RPMI7951 (cell line): ENCODE measurements around the gene RBM18. TPM values are rescaled to one million over a fixed set of nuclear protein-coding genes. Genes with fewer than 3 reads are reported as not detected.

ENCODE experiments used
- DNase-seq: peaks from one replicate; pipeline ENCODE4 v3.0.0-alpha.2; 2012; ENCODE audit warnings: low read depth
- total RNA-seq: library from RNA; depleted of rRNA; stranded (reverse); fragments of >200 nt; shearing (Covaris generic); gene quantifications from 2 replicates; pipeline ENCODE4 v1.2.3, GENCODE V29; 2014

Gene RBM18
- total RNA-seq, 1 experiment from 2014 or later: 12.5 TPM

DNA sequence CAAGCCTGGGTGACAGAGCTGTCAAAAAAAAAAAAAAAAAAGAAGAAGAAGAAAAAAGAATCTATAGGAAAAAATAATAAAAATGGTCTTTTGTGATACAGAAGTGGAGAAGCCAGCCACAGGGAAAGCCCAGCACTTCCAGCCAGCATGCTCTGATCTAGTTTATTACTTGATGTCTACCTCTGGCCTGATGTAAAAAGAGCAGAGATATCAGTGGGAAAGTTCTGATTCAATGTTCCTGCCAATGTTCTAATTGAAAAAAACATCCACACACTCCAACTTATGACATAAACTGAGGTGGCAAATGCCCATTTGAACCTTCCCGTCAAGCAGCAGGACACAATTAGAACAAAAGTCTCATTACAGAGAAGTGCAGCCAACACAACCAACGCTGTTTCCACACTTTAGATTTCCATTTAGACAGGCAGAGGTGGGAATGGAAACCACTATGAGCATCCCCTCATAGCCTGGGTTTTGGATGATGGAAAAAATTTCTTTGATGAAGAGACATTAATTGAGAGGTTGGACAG, 5.7 kb downstream of the RBM18 start:
- DNase-seq: no peak

GRCh38 chr9:122256206-122256605, 8.4 kb downstream of the RBM18 start:
- DNase-seq: no peak

- DNase-seq: no peak
Observed at GRCh38 chr9:122254761-122255160, 9.9 kb downstream of the RBM18 start.

GRCh38 chr9:122252796-122253195, 11.8 kb downstream of the RBM18 start:
- no peak for DNase-seq

GRCh38 chr9:122251351-122251750, 13.3 kb downstream of the RBM18 start:
- no peak for DNase-seq

GRCh38 chr9:122248448-122248865, 16.2 kb downstream of the RBM18 start:
- DNase-seq: no peak

DNA sequence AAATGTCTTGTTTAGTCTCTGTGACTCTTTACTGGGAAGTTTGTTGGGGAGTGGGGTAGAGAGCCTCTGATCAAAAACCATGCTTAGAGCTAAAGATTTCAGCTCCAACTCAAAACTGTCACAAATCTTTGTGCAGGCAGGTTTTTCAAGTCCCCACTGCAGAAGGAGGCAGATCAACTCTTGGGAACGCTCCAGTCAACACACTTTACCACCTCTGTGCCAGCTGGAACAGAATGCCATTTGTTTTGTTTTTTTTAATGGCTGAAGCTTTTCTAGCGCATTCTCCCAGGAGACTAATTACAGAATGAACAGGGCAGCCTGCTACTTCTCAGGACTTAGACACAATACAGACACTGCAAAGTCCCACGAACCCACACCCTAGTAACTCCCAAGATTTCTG, 18.0 kb downstream of the RBM18 start:
- no peak for DNase-seq

GRCh38 chr9:122244349-122244748, 20.3 kb downstream of the RBM18 start:
- no peak for DNase-seq

- no peak for DNase-seq
Observed at GRCh38 chr9:122239722-122240121, 24.9 kb downstream of the RBM18 start.

DNA sequence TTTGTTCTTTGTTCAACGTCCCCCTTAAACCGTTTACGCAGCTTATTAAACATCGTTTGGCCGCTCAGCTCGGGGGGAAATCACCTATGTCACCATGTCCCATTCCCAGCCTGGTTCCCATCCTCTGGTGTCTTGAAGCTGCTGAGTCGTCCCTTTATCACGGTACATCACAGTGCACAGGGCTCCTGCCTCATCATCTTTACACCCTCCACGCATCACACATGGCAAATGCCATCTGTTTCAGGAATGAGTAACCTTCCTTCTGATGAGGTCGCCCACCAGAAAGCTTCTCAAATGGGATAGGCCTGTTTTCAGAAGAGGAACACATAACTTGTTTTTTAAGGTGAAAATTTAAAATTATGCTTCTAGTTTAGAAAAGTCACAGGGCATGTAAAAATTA, 28.0 kb downstream of the RBM18 start:
- no peak for DNase-seq

- no peak for DNase-seq
Observed at GRCh38 chr9:122234022-122234748, 30.5 kb downstream of the RBM18 start.

DNA sequence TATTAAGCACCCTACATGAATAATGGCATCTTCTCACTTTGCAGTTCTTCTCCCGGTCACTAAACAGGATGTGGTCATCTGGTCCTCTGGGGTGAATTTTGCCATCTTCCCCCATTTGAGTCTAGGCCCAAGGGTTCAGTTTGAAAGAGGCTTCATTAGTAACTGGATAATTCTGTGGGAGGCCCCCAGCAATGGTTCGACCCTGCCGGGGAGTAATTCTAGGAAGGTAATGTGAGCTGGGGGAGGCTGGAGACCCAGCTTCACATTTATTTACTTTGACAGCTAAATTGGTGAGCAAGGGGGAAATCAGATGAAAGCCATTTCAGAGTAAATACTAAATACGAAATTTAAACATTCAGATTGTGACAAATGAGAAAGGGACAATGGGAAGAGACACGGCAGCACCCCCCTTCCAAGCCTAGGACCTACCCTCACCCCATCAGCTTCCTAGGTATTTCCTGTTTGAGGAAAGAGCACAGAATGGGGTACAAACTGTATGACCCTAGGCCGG, 31.8 kb downstream of the RBM18 start:
- no peak for DNase-seq

GRCh38 chr9:122229485-122229837, 35.2 kb downstream of the RBM18 start:
- DNase-seq: no peak

- DNase-seq: peak; percentile 67
Observed at GRCh38 chr9:122228568-122229484, 35.8 kb downstream of the RBM18 start, which contains the start of gene LHX6. TSS of gene LHX6 (minus strand) at chr9:122228957. CDS start at chr9:122228740, 217 bp downstream.

- no peak for DNase-seq
Observed at GRCh38 chr9:122228191-122228567, 36.5 kb downstream of the RBM18 start.

DNA sequence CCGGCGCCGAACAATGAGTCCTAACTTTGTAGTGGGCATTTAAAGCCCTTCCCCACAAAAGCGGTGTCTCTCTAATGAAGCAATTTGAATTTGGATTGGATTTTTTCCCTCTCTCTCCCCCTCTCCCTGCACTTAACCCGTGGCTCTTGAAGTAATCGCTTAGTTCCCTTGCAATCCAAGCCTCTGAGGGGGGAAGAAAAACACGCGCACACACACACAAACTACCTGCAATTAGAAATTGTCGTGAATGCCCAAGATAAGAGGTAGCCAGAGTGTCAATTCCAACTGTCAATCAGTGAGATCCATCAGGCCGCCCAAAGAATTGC, 37.1 kb downstream of the RBM18 start:
- no peak for DNase-seq

- no peak for DNase-seq
Observed at GRCh38 chr9:122226758-122227574, 37.7 kb downstream of the RBM18 start.

GRCh38 chr9:122226142-122226757, 38.4 kb downstream of the RBM18 start:
- DNase-seq: no peak

- no peak for DNase-seq
Observed at GRCh38 chr9:122225312-122226141, 39.1 kb downstream of the RBM18 start.

DNA sequence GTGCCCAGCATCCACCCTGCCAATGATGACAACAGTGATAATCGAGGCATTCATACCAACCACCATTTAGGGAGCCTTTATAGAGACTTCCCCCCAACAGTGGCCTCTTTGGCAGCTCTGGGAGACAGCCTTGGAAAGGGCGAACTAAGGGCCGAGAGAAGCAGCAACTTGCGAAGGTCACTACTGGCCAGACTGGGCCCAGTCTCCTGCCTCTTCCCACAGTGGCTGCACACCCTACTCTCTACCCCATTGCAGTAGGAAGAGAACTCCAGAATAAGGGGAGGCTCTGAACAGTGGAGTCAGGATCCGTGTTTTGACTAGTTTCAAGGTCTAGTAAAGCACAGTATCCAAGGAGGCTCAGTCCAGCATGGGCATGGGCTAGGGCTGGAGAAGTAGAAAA, 41.2 kb downstream of the RBM18 start:
- no peak for DNase-seq
